ENCODE measurements around the gene PXYLP1. TPM values are rescaled to one million over a fixed set of nuclear protein-coding genes. Genes with fewer than 3 reads are reported as not detected.

The PXYLP1 gene
- total RNA-seq, 1 experiment from 2014 or later = 6.4 TPM

GRCh38 chr3:141227216-141227615 is 4.4 kb upstream of the PXYLP1 start:
- DNase-seq (ENCODE audit: low spot score) = no peak

GRCh38 chr3:141227752-141228151 is 3.9 kb upstream of the PXYLP1 start:
- no peak for DNase-seq (ENCODE audit: low spot score)
- in situ Hi-C loops (cut with HindIII; ENCODE audit: low sequenced_read_pairs) = no loop called here

More at GRCh38 chr3:141227216-141227615, 4.4 kb upstream of the PXYLP1 start:
- in situ Hi-C loops (cut with HindIII; ENCODE audit: low sequenced_read_pairs) = no loop called here

- in situ Hi-C loops (cut with HindIII; ENCODE audit: low sequenced_read_pairs) = no loop called here
- DNase-seq (ENCODE audit: low spot score) = no peak
Measured at GRCh38 chr3:141228395-141228794, 3.2 kb upstream of the PXYLP1 start.

GRCh38 chr3:141229132-141229531 is 2.5 kb upstream of the PXYLP1 start:
- in situ Hi-C loops (cut with HindIII; ENCODE audit: low sequenced_read_pairs) = no loop called here
- DNase-seq (ENCODE audit: low spot score) = no peak

- DNase-seq (ENCODE audit: low spot score) = no peak
- in situ Hi-C loops (cut with HindIII; ENCODE audit: low sequenced_read_pairs) = no loop called here
Measured at GRCh38 chr3:141230293-141230692, 1.3 kb upstream of the PXYLP1 start.

- DNase-seq (ENCODE audit: low spot score) = peak; percentile 52
- in situ Hi-C loops (cut with HindIII; ENCODE audit: low sequenced_read_pairs) = no loop called here
Measured at GRCh38 chr3:141231952-141232823, 563 bp downstream of the PXYLP1 start.

GRCh38 chr3:141233457-141234161 is 2.0 kb downstream of the PXYLP1 start:
- DNase-seq (ENCODE audit: low spot score) = no peak
- in situ Hi-C loops (cut with HindIII; ENCODE audit: low sequenced_read_pairs) = no loop called here

GRCh38 chr3:141234283-141234682 is 2.7 kb downstream of the PXYLP1 start:
- DNase-seq (ENCODE audit: low spot score) = no peak
- in situ Hi-C loops (cut with HindIII; ENCODE audit: low sequenced_read_pairs) = no loop called here

GRCh38 chr3:141235661-141236171 is 4.1 kb downstream of the PXYLP1 start:
- DNase-seq (ENCODE audit: low spot score) = no peak
- in situ Hi-C loops (cut with HindIII; ENCODE audit: low sequenced_read_pairs) = no loop called here

- DNase-seq (ENCODE audit: low spot score) = no peak
- in situ Hi-C loops (cut with HindIII; ENCODE audit: low sequenced_read_pairs) = no loop called here
Measured at GRCh38 chr3:141236361-141236760, 4.7 kb downstream of the PXYLP1 start.

GRCh38 chr3:141237701-141238521 is 6.3 kb downstream of the PXYLP1 start:
- DNase-seq (ENCODE audit: low spot score) = peak; percentile 93
- in situ Hi-C loops (cut with HindIII; ENCODE audit: low sequenced_read_pairs) = no loop called here

GRCh38 chr3:141239511-141240281 is 8.1 kb downstream of the PXYLP1 start:
- DNase-seq (ENCODE audit: low spot score) = no peak
- in situ Hi-C loops (cut with HindIII; ENCODE audit: low sequenced_read_pairs) = no loop called here

- in situ Hi-C loops (cut with HindIII; ENCODE audit: low sequenced_read_pairs) = no loop called here
- no peak for DNase-seq (ENCODE audit: low spot score)
Measured at GRCh38 chr3:141240286-141240685, 8.7 kb downstream of the PXYLP1 start.

GRCh38 chr3:141240687-141241615 is 9.3 kb downstream of the PXYLP1 start:
- no peak for DNase-seq (ENCODE audit: low spot score)
- in situ Hi-C loops (cut with HindIII; ENCODE audit: low sequenced_read_pairs) = no loop called here

- no peak for DNase-seq (ENCODE audit: low spot score)
- in situ Hi-C loops (cut with HindIII; ENCODE audit: low sequenced_read_pairs) = no loop called here
Measured at GRCh38 chr3:141241616-141242376, 10.2 kb downstream of the PXYLP1 start.

- DNase-seq (ENCODE audit: low spot score) = no peak
- in situ Hi-C loops (cut with HindIII; ENCODE audit: low sequenced_read_pairs) = no loop called here
Measured at GRCh38 chr3:141242377-141243092, 10.9 kb downstream of the PXYLP1 start.
